ENCODE results near the gene DGCR2.

The DGCR2 gene

GRCh38 chr22:19126309-19127273 lies 4.4 kb upstream of the DGCR2 start:
- H3K27me3 Mint-ChIP-seq (ENCODE audit: low read depth), result peaks cover 4% of the 10 kb centered on the region
- no peak overlapping the region for H3K27ac Mint-ChIP-seq
- H3K36me3 Mint-ChIP-seq (ENCODE audit: low read depth), result no peaks in the 10 kb centered on the region
- peaks cover 4% of the 10 kb centered on the region for H3K4me1 Mint-ChIP-seq (ENCODE audit: low read depth)
- no peaks in the 10 kb centered on the region for H3K9me3 Mint-ChIP-seq
- H3K4me3 Mint-ChIP-seq, result no peak overlapping the region

DNA sequence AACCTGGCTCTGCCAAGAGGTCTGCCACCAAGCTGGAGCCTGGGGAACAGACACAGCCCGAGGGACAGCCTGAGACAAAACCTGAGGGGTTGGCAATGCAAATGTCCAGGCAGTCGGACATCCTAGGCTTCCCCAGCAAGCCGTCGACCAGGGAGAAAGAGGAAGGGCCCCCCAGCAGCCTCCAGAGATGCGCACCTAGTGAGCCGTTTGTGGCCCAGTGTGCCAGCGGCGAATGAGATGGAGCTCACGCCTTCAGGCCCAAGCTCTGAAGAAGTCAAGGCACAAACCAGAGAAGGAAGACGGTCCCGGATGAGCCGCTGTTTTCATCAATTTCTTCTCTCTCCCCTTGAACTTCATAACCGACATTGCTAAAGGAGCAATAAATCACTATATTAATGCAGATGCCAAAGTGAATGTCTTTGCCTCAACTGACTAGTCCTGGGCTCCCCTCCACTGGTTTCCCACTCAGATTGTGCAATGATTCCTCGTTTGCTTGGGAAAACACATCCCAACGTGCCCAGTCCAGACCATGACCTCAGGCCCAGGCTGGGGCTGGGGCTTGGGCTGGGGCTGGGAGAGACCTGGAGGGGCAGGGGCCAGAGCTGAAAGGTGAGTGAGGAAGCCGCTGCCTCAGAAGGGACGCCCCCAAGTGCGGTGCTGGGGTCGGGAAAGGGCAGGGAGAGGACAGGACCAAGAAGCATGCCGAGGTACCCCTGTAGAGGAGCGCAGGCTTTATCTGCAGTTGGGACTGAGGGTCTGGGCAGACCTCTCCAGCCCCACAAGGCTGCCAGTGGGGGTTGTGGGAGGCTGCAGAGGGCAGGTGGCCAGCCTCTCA lies 3.5 kb upstream of the DGCR2 start:
- H3K27ac Mint-ChIP-seq, result no peak overlapping the region
- H3K4me3 Mint-ChIP-seq, result no peak overlapping the region
- H3K36me3 Mint-ChIP-seq (ENCODE audit: low read depth), result no peaks in the 10 kb centered on the region
- H3K9me3 Mint-ChIP-seq, result no peaks in the 10 kb centered on the region
- H3K4me1 Mint-ChIP-seq (ENCODE audit: low read depth), result peaks cover 11% of the 10 kb centered on the region
- H3K27me3 Mint-ChIP-seq (ENCODE audit: low read depth), result peaks cover 4% of the 10 kb centered on the region

DNA sequence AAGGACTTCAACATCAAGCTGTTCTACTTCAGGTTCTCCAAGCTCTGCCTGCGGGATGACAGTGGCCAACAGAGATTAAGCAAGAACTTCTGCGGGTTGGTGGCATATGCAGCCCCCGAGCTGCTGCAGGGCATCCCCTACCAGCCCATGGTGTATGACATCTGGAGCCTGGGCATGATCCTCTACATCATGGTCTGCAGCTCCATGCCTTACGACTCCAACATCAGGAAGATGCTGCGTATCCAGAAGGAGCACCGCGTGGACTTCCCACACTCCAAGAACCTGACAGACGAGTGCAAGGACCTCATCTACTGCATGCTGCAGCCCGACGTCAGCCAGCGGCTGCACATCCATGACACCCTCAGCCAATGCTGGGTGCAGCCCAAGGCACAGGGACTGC lies 2.8 kb upstream of the DGCR2 start:
- Mint-ChIP-seq H3K4me1 (ENCODE audit: low read depth) (peaks cover 17% of the 10 kb centered on the region), H3K36me3 (ENCODE audit: low read depth) (no peaks in the 10 kb centered on the region), H3K27ac (no peak overlapping the region), H3K9me3 (no peaks in the 10 kb centered on the region), H3K27me3 (ENCODE audit: low read depth) (peaks cover 4% of the 10 kb centered on the region), H3K4me3 (no peak overlapping the region)

GRCh38 chr22:19124377-19124776 lies 2.2 kb upstream of the DGCR2 start:
- Mint-ChIP-seq H3K4me3 (no peak overlapping the region), H3K27me3 (ENCODE audit: low read depth) (peaks cover 4% of the 10 kb centered on the region), H3K4me1 (ENCODE audit: low read depth) (peaks cover 18% of the 10 kb centered on the region), H3K9me3 (no peaks in the 10 kb centered on the region), H3K27ac (no peak overlapping the region), H3K36me3 (ENCODE audit: low read depth) (no peaks in the 10 kb centered on the region)

GRCh38 chr22:19123936-19124335 lies 1.7 kb upstream of the DGCR2 start:
- Mint-ChIP-seq H3K27me3 (ENCODE audit: low read depth) (peaks cover 4% of the 10 kb centered on the region), H3K27ac (no peak overlapping the region)

GRCh38 chr22:19122752-19123492 lies 710 bp upstream of the DGCR2 start:
- Mint-ChIP-seq H3K27ac (peak overlapping the region; percentile 45), H3K4me3 (peak overlapping the region; percentile 74), H3K9me3 (no peaks in the 10 kb centered on the region), H3K27me3 (ENCODE audit: low read depth) (peaks cover 4% of the 10 kb centered on the region), H3K4me1 (ENCODE audit: low read depth) (peaks cover 28% of the 10 kb centered on the region), H3K36me3 (ENCODE audit: low read depth) (no peaks in the 10 kb centered on the region)

More at GRCh38 chr22:19123936-19124335, 1.7 kb upstream of the DGCR2 start:
- Mint-ChIP-seq H3K36me3 (ENCODE audit: low read depth) (no peaks in the 10 kb centered on the region), H3K4me1 (ENCODE audit: low read depth) (peaks cover 21% of the 10 kb centered on the region), H3K9me3 (no peaks in the 10 kb centered on the region), H3K4me3 (no peak overlapping the region)

GRCh38 chr22:19121631-19122142 lies 525 bp downstream of the DGCR2 start:
- Mint-ChIP-seq H3K27me3 (ENCODE audit: low read depth) (peaks cover 4% of the 10 kb centered on the region), H3K4me1 (ENCODE audit: low read depth) (peaks cover 34% of the 10 kb centered on the region), H3K9me3 (no peaks in the 10 kb centered on the region), H3K4me3 (peak overlapping the region; percentile 80), H3K36me3 (ENCODE audit: low read depth) (no peaks in the 10 kb centered on the region), H3K27ac (peak overlapping the region; percentile 41)

DNA sequence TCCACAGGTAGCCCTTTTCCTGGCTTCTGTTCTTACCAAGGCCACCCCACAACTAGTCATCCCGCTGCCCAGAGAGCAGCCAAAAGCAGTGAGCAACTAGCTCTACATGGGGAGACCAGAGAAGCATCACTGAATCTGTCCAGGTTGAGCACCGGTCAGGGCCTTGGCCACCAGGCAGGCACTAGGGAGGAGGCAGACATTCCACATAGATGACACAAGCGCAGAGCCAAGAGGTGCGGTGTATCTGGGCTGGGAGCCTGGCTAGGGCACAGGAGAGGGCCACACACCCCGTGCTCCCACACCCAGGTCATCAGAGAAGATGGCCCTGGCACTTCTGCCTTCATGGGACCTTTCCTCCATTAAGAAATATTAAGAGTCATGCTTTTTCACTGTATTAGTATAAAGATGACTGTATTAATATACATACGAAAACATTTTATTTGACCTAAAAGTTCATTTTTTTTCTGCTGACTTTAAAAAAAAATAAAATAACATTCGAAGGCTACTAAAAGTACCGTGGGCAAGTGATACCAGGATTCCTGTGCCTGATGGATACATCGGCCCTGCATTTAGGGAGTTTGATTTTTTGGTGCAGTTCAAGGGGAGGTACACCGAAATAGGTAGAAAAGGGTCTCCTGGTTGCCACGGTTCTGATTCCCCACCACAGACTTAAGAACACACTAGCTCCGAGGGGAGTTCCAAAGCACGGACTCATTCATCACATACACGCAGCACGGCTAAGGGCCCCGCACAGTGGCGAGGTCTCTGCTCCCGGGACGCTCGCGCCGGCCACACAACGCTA lies 1.2 kb downstream of the DGCR2 start:
- Mint-ChIP-seq H3K4me3 (peak overlapping the region; percentile 80), H3K27ac (peak overlapping the region; percentile 41), H3K9me3 (no peaks in the 10 kb centered on the region), H3K36me3 (ENCODE audit: low read depth) (no peaks in the 10 kb centered on the region), H3K4me1 (ENCODE audit: low read depth) (peaks cover 40% of the 10 kb centered on the region), H3K27me3 (ENCODE audit: low read depth) (peaks cover 4% of the 10 kb centered on the region)

- H3K27ac Mint-ChIP-seq, result no peak overlapping the region
- peaks cover 46% of the 10 kb centered on the region for H3K4me1 Mint-ChIP-seq (ENCODE audit: low read depth)
- peak overlapping the region; percentile 63 for H3K4me3 Mint-ChIP-seq
- H3K9me3 Mint-ChIP-seq, result no peaks in the 10 kb centered on the region
- peaks cover 4% of the 10 kb centered on the region for H3K27me3 Mint-ChIP-seq (ENCODE audit: low read depth)
- H3K36me3 Mint-ChIP-seq (ENCODE audit: low read depth), result no peaks in the 10 kb centered on the region
Measured at GRCh38 chr22:19119949-19120348, 2.3 kb downstream of the DGCR2 start.

DNA sequence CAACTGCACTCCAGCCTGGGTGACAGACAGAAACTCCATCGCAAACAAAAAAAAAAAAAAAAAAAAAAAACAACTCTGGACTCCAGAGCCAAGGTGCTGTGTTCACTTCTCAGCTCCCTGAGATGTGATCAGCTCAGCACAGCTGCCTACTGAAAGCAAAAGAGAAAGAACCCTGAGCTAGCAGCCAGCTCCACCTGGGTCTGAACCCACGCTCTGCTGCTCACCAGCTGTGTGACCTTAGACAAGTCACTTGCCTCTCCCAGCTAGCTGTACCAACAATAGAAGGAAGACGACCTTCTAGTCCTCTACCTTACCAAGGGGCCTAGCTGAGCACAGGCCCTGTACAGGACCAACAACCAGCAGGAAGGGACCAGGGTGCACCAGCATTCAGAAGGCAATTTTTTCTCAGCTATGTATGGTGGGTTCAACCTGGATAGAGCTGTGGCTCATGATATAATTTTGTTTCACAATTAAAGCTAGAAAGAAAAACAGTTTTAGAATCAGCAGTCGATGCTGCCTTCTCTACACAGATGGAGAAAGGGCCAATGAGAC lies 3.8 kb downstream of the DGCR2 start:
- Mint-ChIP-seq H3K9me3 (no peaks in the 10 kb centered on the region), H3K4me1 (ENCODE audit: low read depth) (peaks cover 49% of the 10 kb centered on the region), H3K36me3 (ENCODE audit: low read depth) (no peaks in the 10 kb centered on the region), H3K4me3 (no peak overlapping the region), H3K27me3 (ENCODE audit: low read depth) (peaks cover 4% of the 10 kb centered on the region), H3K27ac (no peak overlapping the region)

GRCh38 chr22:19117111-19117512 lies 5.1 kb downstream of the DGCR2 start:
- no peak overlapping the region for H3K27ac Mint-ChIP-seq
- H3K4me3 Mint-ChIP-seq, result no peak overlapping the region
- peaks cover 44% of the 10 kb centered on the region for H3K4me1 Mint-ChIP-seq (ENCODE audit: low read depth)
- H3K27me3 Mint-ChIP-seq (ENCODE audit: low read depth), result no peaks in the 10 kb centered on the region
- H3K9me3 Mint-ChIP-seq, result no peaks in the 10 kb centered on the region
- H3K36me3 Mint-ChIP-seq (ENCODE audit: low read depth), result no peaks in the 10 kb centered on the region

DNA sequence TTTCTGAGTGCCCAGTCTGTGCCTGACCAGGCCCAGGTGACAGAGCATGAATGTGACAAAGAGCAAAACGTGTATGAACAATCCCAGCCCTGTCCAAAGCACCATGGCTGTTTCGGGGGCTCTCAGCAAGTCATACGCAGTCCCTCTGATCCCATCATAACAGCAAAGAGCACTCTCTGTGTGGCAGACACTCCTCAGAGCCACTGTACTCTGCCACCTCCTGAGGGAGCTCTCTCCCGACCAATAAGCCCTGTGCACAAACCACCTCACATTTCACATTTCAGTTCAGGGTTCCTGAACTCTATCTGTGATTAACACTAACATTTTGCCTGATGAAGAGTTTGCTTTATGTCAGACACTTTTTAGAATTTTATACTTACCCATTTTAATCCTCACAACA lies 6.6 kb downstream of the DGCR2 start:
- Mint-ChIP-seq H3K27ac (no peak overlapping the region), H3K9me3 (no peaks in the 10 kb centered on the region), H3K4me3 (no peak overlapping the region), H3K36me3 (ENCODE audit: low read depth) (peaks cover 2% of the 10 kb centered on the region), H3K27me3 (ENCODE audit: low read depth) (no peaks in the 10 kb centered on the region), H3K4me1 (ENCODE audit: low read depth) (peaks cover 44% of the 10 kb centered on the region)

- Mint-ChIP-seq H3K9me3 (no peaks in the 10 kb centered on the region), H3K4me3 (no peak overlapping the region), H3K36me3 (ENCODE audit: low read depth) (peaks cover 2% of the 10 kb centered on the region), H3K27me3 (ENCODE audit: low read depth) (no peaks in the 10 kb centered on the region), H3K4me1 (ENCODE audit: low read depth) (peaks cover 41% of the 10 kb centered on the region), H3K27ac (no peak overlapping the region)
Measured at GRCh38 chr22:19114984-19115552, 7.1 kb downstream of the DGCR2 start.
